Endometrium (tissue), 2 donors: Measurements from ENCODE around the gene SH3BP4.

ENCODE experiments used
- FAIRE-seq: peaks from 2 replicates; lab custom pipeline; 2012; peaks lifted over from hg19 to GRCh38; lab: Jason Lieb, UNC
- donor health status: control.
- donor health status: control.

The SH3BP4 gene

GRCh38 chr2:235094457-235094856 lies 142.6 kb downstream of the SH3BP4 start:
- FAIRE-seq = peak; percentile 37

- no peak for FAIRE-seq
Observed at GRCh38 chr2:235095569-235095968, 143.8 kb downstream of the SH3BP4 start.

- FAIRE-seq = no peak
Observed at GRCh38 chr2:235096447-235096846, 144.6 kb downstream of the SH3BP4 start.

- no peak for FAIRE-seq
Observed at GRCh38 chr2:235097196-235097595, 145.4 kb downstream of the SH3BP4 start.

- no peak for FAIRE-seq
Observed at GRCh38 chr2:235098269-235098668, 146.5 kb downstream of the SH3BP4 start.

GRCh38 chr2:235098736-235099494 lies 147.1 kb downstream of the SH3BP4 start:
- FAIRE-seq = peak; percentile 54

GRCh38 chr2:235102896-235103295 lies 151.1 kb downstream of the SH3BP4 start:
- FAIRE-seq = no peak
